HepG2 (cell line): ENCODE results near the gene VPS11. TPM values are rescaled to one million over a fixed set of nuclear protein-coding genes. Genes with fewer than 3 reads are reported as not detected.

Source experiments
- CCAR2 ChIP-seq: fragments of 200-400 bp; formaldehyde crosslinking; optimal IDR thresholded peaks from 2 replicates; pipeline ENCODE3; 2018; ENCODE audit warnings: low read depth, mild to moderate bottlenecking, low read length, moderate library complexity
- CREM ChIP-seq, 2 experiments: sonication (generic) in 1 of 2; formaldehyde crosslinking in 1 of 2; IDR thresholded peaks; 2 replicates each; pipeline versions ENCODE4 v1.4.0 to v1.6.1; 2016 to 2020; ENCODE audit warnings: antibody characterized with exemption in 1 of 2, mild to moderate bottlenecking in 1 of 2, missing genetic modification reagents in 1 of 2
- ERF ChIP-seq: IDR thresholded peaks from 2 replicates; pipeline ENCODE4 v1.6.1; 2018; ENCODE audit warnings: missing biosample characterization, missing genetic modification reagents
- GPBP1L1 ChIP-seq: sonication (generic); formaldehyde crosslinking; IDR thresholded peaks from 2 replicates; pipeline ENCODE4 v1.5.0; 2020; ENCODE audit warnings: mild to moderate bottlenecking, missing genetic modification reagents
- HOXA9 ChIP-seq: sonication (generic); formaldehyde crosslinking; IDR thresholded peaks from 2 replicates; pipeline ENCODE4 v1.8.1; 2022; ENCODE audit warnings: missing genetic modification reagents, mild to moderate bottlenecking, moderate library complexity, borderline replicate concordance
- IKZF1 ChIP-seq: fragments of 450-650 bp; IDR thresholded peaks from 2 replicates; pipeline ENCODE4 v1.7.1; 2016
- KLF11 ChIP-seq: IDR thresholded peaks from 2 replicates; pipeline ENCODE4 v1.6.1; 2016; ENCODE audit warnings: missing compliant biosample characterization
- KLF6 ChIP-seq: IDR thresholded peaks from 2 replicates; pipeline ENCODE4 v1.8.0; 2016; ENCODE audit warnings: missing biosample characterization, missing genetic modification reagents
- MTA3 ChIP-seq: sonication (generic); formaldehyde crosslinking; IDR thresholded peaks from 2 replicates; pipeline ENCODE4 v1.4.0; 2020; ENCODE audit warnings: missing genetic modification reagents
- NFIC ChIP-seq: IDR thresholded peaks from 2 replicates; pipeline ENCODE4 v1.6.1; 2012; ENCODE audit warnings: mild to moderate bottlenecking, low read length, inconsistent platforms
- PHF8 ChIP-seq: sonication (generic); formaldehyde crosslinking; IDR thresholded peaks from 2 replicates; pipeline ENCODE4 v1.5.0; 2020; ENCODE audit warnings: missing genetic modification reagents
- SOX13 ChIP-seq, 3 experiments: fragments of 450-650 bp in 1 of 3; sonication (generic) in 1 of 3; formaldehyde crosslinking in 1 of 3; IDR thresholded peaks in 2 of 3; conservative IDR thresholded peaks in 1 of 3; 2 replicates each; pipeline versions ENCODE4 v1.5.0 to v1.6.1; 2016 to 2020; ENCODE audit warnings: antibody characterized with exemption in 1 of 3, mild to moderate bottlenecking in 1 of 3, missing compliant biosample characterization in 1 of 3, missing genetic modification reagents in 1 of 3, moderate library complexity in 1 of 3
- SP140L ChIP-seq: sonication (generic); formaldehyde crosslinking; IDR thresholded peaks from 2 replicates; pipeline ENCODE4 v1.4.0; 2020; ENCODE audit warnings: missing genetic modification reagents, borderline replicate concordance
- TARDBP ChIP-seq: sonication (generic); formaldehyde crosslinking; IDR thresholded peaks from 2 replicates; pipeline ENCODE4 v1.8.0; 2022; ENCODE audit warnings: mild to moderate bottlenecking, missing genetic modification reagents
- ZBTB20 ChIP-seq: sonication (generic); formaldehyde crosslinking; IDR thresholded peaks from 2 replicates; pipeline ENCODE4 v1.8.1; 2023; ENCODE audit warnings: missing genetic modification reagents, low read depth, mild to moderate bottlenecking, borderline replicate concordance
- ZFP36 ChIP-seq: fragments of 150-350 bp; IDR thresholded peaks from 2 replicates; pipeline ENCODE4 v1.6.1; 2018; ENCODE audit warnings: borderline replicate concordance, low read length, low read depth; ENCODE audit not compliant: partially characterized antibody
- ZNF274 ChIP-seq: sonication (generic); formaldehyde crosslinking; IDR thresholded peaks from 2 replicates; pipeline ENCODE4 v1.5.1; 2020; ENCODE audit warnings: mild to moderate bottlenecking, missing genetic modification reagents
- ZNF614 ChIP-seq: IDR thresholded peaks from 2 replicates; pipeline ENCODE4 v1.6.1; 2018; ENCODE audit warnings: missing biosample characterization, missing genetic modification reagents, inconsistent platforms, borderline replicate concordance
- ZSCAN20 ChIP-seq: sonication (generic); formaldehyde crosslinking; IDR thresholded peaks from 2 replicates; pipeline ENCODE4 v1.4.0; 2020; ENCODE audit warnings: missing genetic modification reagents, mild to moderate bottlenecking, borderline replicate concordance
- polyA plus RNA-seq, 8 experiments: library from polyadenylated mRNA; depleted of rRNA in 3 of 8; stranded (reverse) in 7 of 8; unstranded in 1 of 8; fragments of >200 nt; fragmentation: Illumina TruSeq in 4 of 8; extraction: Trizol in 4 of 8; gene quantifications; 2 replicates each; pipeline versions ENCODE4 v1.2.1 to v1.2.3, GENCODE V29; 2011 to 2016; ENCODE audit warnings: low read depth in 4 of 8, missing spikeins in 1 of 8, mixed read lengths in 1 of 8; ENCODE audit not compliant: insufficient read depth in 1 of 8
- total RNA-seq, 5 experiments: library from RNA; depleted of rRNA; stranded (reverse); fragments of >200 nt; fragmentation: Illumina TruSeq; extraction: Trizol; gene quantifications; 2 replicates each; pipeline ENCODE4 v1.2.3, GENCODE V29; 2016; ENCODE audit warnings: low read depth in 1 of 5
- TF ChIP-seq, protein P1 (sequence below): sonication (generic); formaldehyde crosslinking; IDR thresholded peaks from 2 replicates; pipeline ENCODE4 v1.4.0; 2020; ENCODE audit warnings: mild to moderate bottlenecking, missing genetic modification reagents
- TF ChIP-seq, protein P2 (sequence below): sonication (generic); formaldehyde crosslinking; IDR thresholded peaks from 2 replicates; pipeline ENCODE4 v1.8.1; 2023; ENCODE audit warnings: mild to moderate bottlenecking, inconsistent platforms, moderate library complexity, missing genetic modification reagents, borderline replicate concordance

Gene VPS11
- total and polyA plus RNA-seq, 2 of the 13 experiments (the other 11 are each of a cell fraction or from before 2014, with no cell fraction given): 13.7 to 21.6 TPM

GRCh38 chr11:119067371-119068222 lies at the start of gene VPS11 (continued):
- no peak for TF ChIP-seq CCAR2
- TF ChIP-seq IKZF1: no peak
- no peak for TF ChIP-seq GPBP1L1
- peak; percentile 40; the same call in 1 of the 2 replicates for TF ChIP-seq NFIC
- peak; percentile 91 for TF ChIP-seq PHF8
- TF ChIP-seq, protein P1, sequence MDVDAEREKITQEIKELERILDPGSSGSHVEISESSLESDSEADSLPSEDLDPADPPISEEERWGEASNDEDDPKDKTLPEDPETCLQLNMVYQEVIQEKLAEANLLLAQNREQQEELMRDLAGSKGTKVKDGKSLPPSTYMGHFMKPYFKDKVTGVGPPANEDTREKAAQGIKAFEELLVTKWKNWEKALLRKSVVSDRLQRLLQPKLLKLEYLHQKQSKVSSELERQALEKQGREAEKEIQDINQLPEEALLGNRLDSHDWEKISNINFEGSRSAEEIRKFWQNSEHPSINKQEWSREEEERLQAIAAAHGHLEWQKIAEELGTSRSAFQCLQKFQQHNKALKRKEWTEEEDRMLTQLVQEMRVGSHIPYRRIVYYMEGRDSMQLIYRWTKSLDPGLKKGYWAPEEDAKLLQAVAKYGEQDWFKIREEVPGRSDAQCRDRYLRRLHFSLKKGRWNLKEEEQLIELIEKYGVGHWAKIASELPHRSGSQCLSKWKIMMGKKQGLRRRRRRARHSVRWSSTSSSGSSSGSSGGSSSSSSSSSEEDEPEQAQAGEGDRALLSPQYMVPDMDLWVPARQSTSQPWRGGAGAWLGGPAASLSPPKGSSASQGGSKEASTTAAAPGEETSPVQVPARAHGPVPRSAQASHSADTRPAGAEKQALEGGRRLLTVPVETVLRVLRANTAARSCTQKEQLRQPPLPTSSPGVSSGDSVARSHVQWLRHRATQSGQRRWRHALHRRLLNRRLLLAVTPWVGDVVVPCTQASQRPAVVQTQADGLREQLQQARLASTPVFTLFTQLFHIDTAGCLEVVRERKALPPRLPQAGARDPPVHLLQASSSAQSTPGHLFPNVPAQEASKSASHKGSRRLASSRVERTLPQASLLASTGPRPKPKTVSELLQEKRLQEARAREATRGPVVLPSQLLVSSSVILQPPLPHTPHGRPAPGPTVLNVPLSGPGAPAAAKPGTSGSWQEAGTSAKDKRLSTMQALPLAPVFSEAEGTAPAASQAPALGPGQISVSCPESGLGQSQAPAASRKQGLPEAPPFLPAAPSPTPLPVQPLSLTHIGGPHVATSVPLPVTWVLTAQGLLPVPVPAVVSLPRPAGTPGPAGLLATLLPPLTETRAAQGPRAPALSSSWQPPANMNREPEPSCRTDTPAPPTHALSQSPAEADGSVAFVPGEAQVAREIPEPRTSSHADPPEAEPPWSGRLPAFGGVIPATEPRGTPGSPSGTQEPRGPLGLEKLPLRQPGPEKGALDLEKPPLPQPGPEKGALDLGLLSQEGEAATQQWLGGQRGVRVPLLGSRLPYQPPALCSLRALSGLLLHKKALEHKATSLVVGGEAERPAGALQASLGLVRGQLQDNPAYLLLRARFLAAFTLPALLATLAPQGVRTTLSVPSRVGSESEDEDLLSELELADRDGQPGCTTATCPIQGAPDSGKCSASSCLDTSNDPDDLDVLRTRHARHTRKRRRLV (CRISPR knock-in tag): no peak
- no peak for TF ChIP-seq ZFP36
- TF ChIP-seq KLF6 (CRISPR knock-in tag): peak; percentile 65; the same call in 1 of the 2 replicates
- peak; percentile 52; the same call in 1 of the 2 replicates for TF ChIP-seq CREM (IDR thresholded peaks at IDR 0.05)
- TF ChIP-seq CREM (CRISPR knock-in tag; IDR thresholded peaks at IDR 0.05): no peak
- TF ChIP-seq SOX13 (IDR thresholded peaks at IDR 0.05): 0 out of 2 replicates have a peak, but pooled peaks have one; percentile 9
- TF ChIP-seq SOX13 (CRISPR knock-in tag; conservative IDR thresholded peaks at IDR 0.05 in 1 of 2, IDR thresholded peaks at IDR 0.05 in 1 of 2): peak in 1 of 2 experiments; percentile 45; a peak in 2 of 4 replicates
- TF ChIP-seq, protein P2, sequence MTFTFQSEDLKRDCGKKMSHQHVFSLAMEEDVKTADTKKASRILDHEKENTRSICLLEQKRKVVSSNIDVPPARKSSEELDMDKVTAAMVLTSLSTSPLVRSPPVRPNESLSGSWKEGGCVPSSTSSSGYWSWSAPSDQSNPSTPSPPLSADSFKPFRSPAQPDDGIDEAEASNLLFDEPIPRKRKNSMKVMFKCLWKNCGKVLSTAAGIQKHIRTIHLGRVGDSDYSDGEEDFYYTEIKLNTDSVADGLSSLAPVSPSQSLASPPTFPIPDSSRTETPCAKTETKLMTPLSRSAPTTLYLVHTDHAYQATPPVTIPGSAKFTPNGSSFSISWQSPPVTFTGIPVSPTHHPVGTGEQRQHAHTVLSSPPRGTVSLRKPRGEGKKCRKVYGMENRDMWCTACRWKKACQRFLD (CRISPR knock-in tag): no peak
- no peak for TF ChIP-seq ZBTB20 (CRISPR knock-in tag)
- no peak for TF ChIP-seq MTA3
- peak; percentile 24; the same call in 1 of the 2 replicates for TF ChIP-seq ZNF274 (CRISPR knock-in tag)
- TF ChIP-seq ZSCAN20 (CRISPR knock-in tag): no peak
- TF ChIP-seq TARDBP: peak; percentile 78; the same call in 1 of the 2 replicates
- TF ChIP-seq SP140L (CRISPR knock-in tag): peak; percentile 81; the same call in 1 of the 2 replicates
- TF ChIP-seq HOXA9 (CRISPR knock-in tag): no peak
- TF ChIP-seq ERF (CRISPR knock-in tag): peak; percentile 94
- peak; percentile 82; the same call in 1 of the 2 replicates for TF ChIP-seq ZNF614 (CRISPR knock-in tag)
- TF ChIP-seq KLF11 (CRISPR knock-in tag): no peak
